ENCODE measurements around the gene TCHHL1.

TCHHL1 gene

DNA sequence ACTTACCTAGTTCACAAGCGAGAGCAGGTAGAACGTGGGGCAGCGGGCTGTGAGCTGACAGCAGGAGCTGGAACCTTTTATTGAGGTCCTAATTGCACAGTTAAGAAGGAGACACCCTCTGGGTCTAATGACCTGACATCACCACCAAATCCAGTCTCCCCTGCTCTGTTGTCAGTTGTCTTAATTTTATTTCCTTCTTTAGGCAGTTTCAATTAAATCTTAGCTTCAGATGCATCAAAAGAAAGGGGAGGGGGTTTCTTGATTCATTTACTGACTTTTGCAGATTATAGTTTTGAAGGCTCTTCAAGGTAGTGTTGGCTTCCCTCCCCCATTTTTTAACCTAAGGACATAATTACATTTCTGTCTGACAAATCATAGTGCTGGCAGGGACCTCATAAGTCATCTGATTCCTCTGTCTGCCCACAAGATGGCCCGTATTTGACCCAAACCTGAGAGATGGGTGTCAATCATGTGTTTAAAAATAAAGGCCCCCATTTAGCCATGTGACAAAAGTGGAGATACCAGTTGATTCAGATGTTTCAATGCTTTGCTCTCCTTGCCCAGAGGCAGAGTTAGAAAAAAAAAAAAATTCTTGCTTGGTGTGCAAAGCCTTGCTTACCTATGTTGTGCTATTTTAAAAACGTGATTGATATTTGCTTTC lies at the start of gene TCHHL1:
Gene TCHHL1, minus strand, starts transcription at position 51 of the 661 bp plus-strand sequence. CDS start 921 bp downstream, outside the sequence.
- Histone ChIP-seq H4K20me1 (ENCODE audit: insufficient read depth, low read length) (no peaks in the 10 kb centered on the region), H3K4me1 (ENCODE audit: low read length) (no peaks in the 10 kb centered on the region), H3K9me3 (ENCODE audit: insufficient read depth, low read length) (no peaks in the 10 kb centered on the region), H3K27ac (ENCODE audit: low read length) (no peak within 1 kb of the TSS), H3K27me3 (ENCODE audit: low read depth, low read length) (peaks cover 72% of the 10 kb centered on the region), H3K79me2 (ENCODE audit: low read length) (no peaks in the 10 kb centered on the region), H3K4me2 (ENCODE audit: low read length) (no peak within 1 kb of the TSS), H2AFZ (ENCODE audit: low read depth, low read length) (no peak within 1 kb of the TSS), H3K9ac (ENCODE audit: low read length) (no peak within 1 kb of the TSS), H3K36me3 (replicated peaks; ENCODE audit: low read depth, low read length) (no peaks in the 10 kb centered on the region), H3K4me3 (ENCODE audit: low read length) (no peak within 1 kb of the TSS)
- TF ChIP-seq EZH2phosphoT487 (IDR thresholded peaks at IDR 0.05; ENCODE audit: low read depth): no peak
- TF ChIP-seq CTCF (IDR thresholded peaks at IDR 0.05; ENCODE audit: low read depth, low read length): no peak

GRCh38 chr1:152137215-152137614 lies 48.4 kb upstream of the TCHHL1 start:
- H3K27ac ChIP-seq (ENCODE audit: low read length): no peak overlapping the region
- TF ChIP-seq EZH2phosphoT487 (IDR thresholded peaks at IDR 0.05; ENCODE audit: low read depth) (no peak), CTCF (IDR thresholded peaks at IDR 0.05; ENCODE audit: low read depth, low read length) (no peak)

GRCh38 chr1:152130186-152130585 lies 41.3 kb upstream of the TCHHL1 start:
- H3K27me3 ChIP-seq (ENCODE audit: low read depth, low read length): peaks cover 67% of the 10 kb centered on the region
- TF ChIP-seq CTCF (IDR thresholded peaks at IDR 0.05; ENCODE audit: low read depth, low read length) (no peak), EZH2phosphoT487 (IDR thresholded peaks at IDR 0.05; ENCODE audit: low read depth) (no peak)
- H3K9me3 ChIP-seq (ENCODE audit: insufficient read depth, low read length): no peaks in the 10 kb centered on the region
- no peaks in the 10 kb centered on the region for H3K4me1 ChIP-seq (ENCODE audit: low read length)
- H3K36me3 ChIP-seq (replicated peaks; ENCODE audit: low read depth, low read length): no peaks in the 10 kb centered on the region
- H3K27ac ChIP-seq (ENCODE audit: low read length): no peak overlapping the region
- no peak overlapping the region for H3K4me3 ChIP-seq (ENCODE audit: low read length)
- no peaks in the 10 kb centered on the region for H3K79me2 ChIP-seq (ENCODE audit: low read length)
- no peak overlapping the region for H2AFZ ChIP-seq (ENCODE audit: low read depth, low read length)
- no peak overlapping the region for H3K9ac ChIP-seq (ENCODE audit: low read length)
- no peaks in the 10 kb centered on the region for H4K20me1 ChIP-seq (ENCODE audit: insufficient read depth, low read length)
- H3K4me2 ChIP-seq (ENCODE audit: low read length): no peak overlapping the region

More at GRCh38 chr1:152137215-152137614, 48.4 kb upstream of the TCHHL1 start:
- H3K4me3 ChIP-seq (ENCODE audit: low read length): no peak overlapping the region
- H4K20me1 ChIP-seq (ENCODE audit: insufficient read depth, low read length): no peaks in the 10 kb centered on the region
- peaks cover 53% of the 10 kb centered on the region for H3K27me3 ChIP-seq (ENCODE audit: low read depth, low read length)
- H2AFZ ChIP-seq (ENCODE audit: low read depth, low read length): no peak overlapping the region
- no peak overlapping the region for H3K9ac ChIP-seq (ENCODE audit: low read length)
- no peaks in the 10 kb centered on the region for H3K9me3 ChIP-seq (ENCODE audit: insufficient read depth, low read length)
- no peak overlapping the region for H3K4me2 ChIP-seq (ENCODE audit: low read length)
- no peaks in the 10 kb centered on the region for H3K36me3 ChIP-seq (replicated peaks; ENCODE audit: low read depth, low read length)
- no peaks in the 10 kb centered on the region for H3K79me2 ChIP-seq (ENCODE audit: low read length)
- no peaks in the 10 kb centered on the region for H3K4me1 ChIP-seq (ENCODE audit: low read length)

DNA sequence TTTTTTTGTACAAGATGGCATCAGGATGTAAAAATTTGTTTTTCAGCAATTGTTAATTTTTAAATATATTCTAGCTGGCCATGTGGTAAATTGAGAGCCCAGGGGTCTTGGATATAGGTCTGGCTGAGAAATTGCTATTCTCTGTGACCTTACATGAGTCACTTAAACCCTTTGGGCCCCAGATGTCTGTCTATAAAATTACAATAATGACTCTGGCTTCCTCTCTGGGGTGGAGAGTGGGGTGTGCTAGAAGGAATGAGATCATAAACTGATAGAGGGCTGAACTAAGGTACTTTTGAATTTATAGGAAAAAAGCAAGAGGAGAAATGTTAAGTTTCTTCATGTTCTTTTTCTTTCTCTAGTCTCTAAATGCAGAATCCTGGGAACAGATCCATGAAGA lies 38.8 kb upstream of the TCHHL1 start:
- H2AFZ ChIP-seq (ENCODE audit: low read depth, low read length): no peak overlapping the region

More for the DNA sequence above, 38.8 kb upstream of the TCHHL1 start:
- no peak overlapping the region for H3K4me3 ChIP-seq (ENCODE audit: low read length)
- TF ChIP-seq EZH2phosphoT487 (IDR thresholded peaks at IDR 0.05; ENCODE audit: low read depth) (no peak), CTCF (IDR thresholded peaks at IDR 0.05; ENCODE audit: low read depth, low read length) (no peak)
- no peak overlapping the region for H3K4me2 ChIP-seq (ENCODE audit: low read length)
- H3K9me3 ChIP-seq (ENCODE audit: insufficient read depth, low read length): no peaks in the 10 kb centered on the region
- H3K79me2 ChIP-seq (ENCODE audit: low read length): no peaks in the 10 kb centered on the region
- no peaks in the 10 kb centered on the region for H3K36me3 ChIP-seq (replicated peaks; ENCODE audit: low read depth, low read length)
- no peaks in the 10 kb centered on the region for H3K4me1 ChIP-seq (ENCODE audit: low read length)
- H3K9ac ChIP-seq (ENCODE audit: low read length): no peak overlapping the region
- H4K20me1 ChIP-seq (ENCODE audit: insufficient read depth, low read length): no peaks in the 10 kb centered on the region
- no peak overlapping the region for H3K27ac ChIP-seq (ENCODE audit: low read length)
- peaks cover 66% of the 10 kb centered on the region for H3K27me3 ChIP-seq (ENCODE audit: low read depth, low read length)
